ENCODE measurements around the gene MIPOL1. TPM values are rescaled to one million over a fixed set of nuclear protein-coding genes. Genes with fewer than 3 reads are reported as not detected.

Gene MIPOL1
- total RNA-seq, 1 donor from 2014 or later, result 14.6 TPM

- H3K27me3 Mint-ChIP-seq (ENCODE audit: unreplicated experiment), result no peaks in the 10 kb centered on the region
- DNase-seq (ENCODE audit: extremely low spot score, unreplicated experiment), result no peak
- H3K9me3 Mint-ChIP-seq (ENCODE audit: unreplicated experiment), result no peaks in the 10 kb centered on the region
- no peak overlapping the region for H3K4me3 Mint-ChIP-seq (ENCODE audit: unreplicated experiment)
- H3K27ac Mint-ChIP-seq (ENCODE audit: unreplicated experiment), result no peak overlapping the region
- TF ChIP-seq CTCF (IDR thresholded peaks at IDR 0.05), result no peak
- no peaks in the 10 kb centered on the region for H3K4me1 Mint-ChIP-seq (ENCODE audit: unreplicated experiment)
- no peaks in the 10 kb centered on the region for H3K36me3 Mint-ChIP-seq (ENCODE audit: unreplicated experiment)
These were observed 220.1 kb downstream of the MIPOL1 start for GRCh38 chr14:37417833-37418232.

GRCh38 chr14:37420622-37421021 is 222.9 kb downstream of the MIPOL1 start:
- peaks cover 3% of the 10 kb centered on the region for H3K36me3 Mint-ChIP-seq (ENCODE audit: unreplicated experiment)
- H3K4me3 Mint-ChIP-seq (ENCODE audit: unreplicated experiment), result no peak overlapping the region
- DNase-seq (ENCODE audit: extremely low spot score, unreplicated experiment), result no peak
- TF ChIP-seq CTCF (IDR thresholded peaks at IDR 0.05), result no peak
- no peaks in the 10 kb centered on the region for H3K4me1 Mint-ChIP-seq (ENCODE audit: unreplicated experiment)
- no peak overlapping the region for H3K27ac Mint-ChIP-seq (ENCODE audit: unreplicated experiment)
- H3K9me3 Mint-ChIP-seq (ENCODE audit: unreplicated experiment), result no peaks in the 10 kb centered on the region
- H3K27me3 Mint-ChIP-seq (ENCODE audit: unreplicated experiment), result no peaks in the 10 kb centered on the region

DNA sequence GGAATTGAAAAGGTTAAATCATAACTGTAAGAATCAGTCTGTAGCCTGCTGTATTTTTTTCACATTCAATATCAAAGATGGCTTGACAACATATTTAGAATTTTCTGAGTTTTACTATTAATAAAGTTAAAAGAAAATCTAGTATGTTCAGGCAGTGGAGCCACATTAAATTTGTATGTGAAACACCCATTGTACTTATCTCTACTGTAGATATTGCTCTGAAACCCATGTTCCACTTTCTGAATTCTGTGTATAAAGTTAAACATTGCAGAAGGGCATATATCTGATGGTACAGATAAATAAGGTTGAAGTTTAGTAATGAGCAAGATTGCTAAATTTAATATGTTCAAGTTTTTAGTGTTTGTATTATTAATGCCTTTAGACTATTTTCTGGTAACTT is 224.6 kb downstream of the MIPOL1 start:
- Mint-ChIP-seq H3K9me3 (ENCODE audit: unreplicated experiment) (peaks cover 4% of the 10 kb centered on the region), H3K4me3 (ENCODE audit: unreplicated experiment) (no peak overlapping the region), H3K36me3 (ENCODE audit: unreplicated experiment) (peaks cover 6% of the 10 kb centered on the region), H3K27me3 (ENCODE audit: unreplicated experiment) (no peaks in the 10 kb centered on the region), H3K27ac (ENCODE audit: unreplicated experiment) (no peak overlapping the region), H3K4me1 (ENCODE audit: unreplicated experiment) (no peaks in the 10 kb centered on the region)
- DNase-seq (ENCODE audit: extremely low spot score, unreplicated experiment), result no peak
- no peak for TF ChIP-seq CTCF (IDR thresholded peaks at IDR 0.05)

- H3K36me3 Mint-ChIP-seq (ENCODE audit: unreplicated experiment), result peaks cover 6% of the 10 kb centered on the region
- no peak overlapping the region for H3K4me3 Mint-ChIP-seq (ENCODE audit: unreplicated experiment)
- peaks cover 4% of the 10 kb centered on the region for H3K9me3 Mint-ChIP-seq (ENCODE audit: unreplicated experiment)
- H3K4me1 Mint-ChIP-seq (ENCODE audit: unreplicated experiment), result no peaks in the 10 kb centered on the region
- H3K27ac Mint-ChIP-seq (ENCODE audit: unreplicated experiment), result no peak overlapping the region
- no peak for DNase-seq (ENCODE audit: extremely low spot score, unreplicated experiment)
- H3K27me3 Mint-ChIP-seq (ENCODE audit: unreplicated experiment), result no peaks in the 10 kb centered on the region
- no peak for TF ChIP-seq CTCF (IDR thresholded peaks at IDR 0.05)
These were observed 225.0 kb downstream of the MIPOL1 start for GRCh38 chr14:37422748-37423147.

- Mint-ChIP-seq H3K4me1 (ENCODE audit: unreplicated experiment) (peaks cover 6% of the 10 kb centered on the region), H3K4me3 (ENCODE audit: unreplicated experiment) (no peak overlapping the region), H3K36me3 (ENCODE audit: unreplicated experiment) (peaks cover 6% of the 10 kb centered on the region), H3K9me3 (ENCODE audit: unreplicated experiment) (peaks cover 6% of the 10 kb centered on the region), H3K27me3 (ENCODE audit: unreplicated experiment) (no peaks in the 10 kb centered on the region), H3K27ac (ENCODE audit: unreplicated experiment) (no peak overlapping the region)
- DNase-seq (ENCODE audit: extremely low spot score, unreplicated experiment), result no peak
- no peak for TF ChIP-seq CTCF (IDR thresholded peaks at IDR 0.05)
These were observed 231.2 kb downstream of the MIPOL1 start for GRCh38 chr14:37428954-37429353.

All from osteocyte (in vitro differentiated cells).